Mucosa of gallbladder (tissue), 1 donor: Measurements from ENCODE around the gene RTP4. TPM values are rescaled to one million over a fixed set of nuclear protein-coding genes. Genes with fewer than 3 reads are reported as not detected.

Experiments
- DNase-seq: peaks from one replicate; pipeline ENCODE4 v3.0.0-alpha.2; 2020; ENCODE audit warnings: low spot score
- total RNA-seq: library from RNA; stranded (reverse); gene quantifications from one replicate; pipeline ENCODE4 v1.2.1, GENCODE V29; 2021
- donor health status: DM: no; HTN: no; CAD: no.

RTP4 gene
- total RNA-seq, 1 donor from 2014 or later: 5.4 TPM

DNA sequence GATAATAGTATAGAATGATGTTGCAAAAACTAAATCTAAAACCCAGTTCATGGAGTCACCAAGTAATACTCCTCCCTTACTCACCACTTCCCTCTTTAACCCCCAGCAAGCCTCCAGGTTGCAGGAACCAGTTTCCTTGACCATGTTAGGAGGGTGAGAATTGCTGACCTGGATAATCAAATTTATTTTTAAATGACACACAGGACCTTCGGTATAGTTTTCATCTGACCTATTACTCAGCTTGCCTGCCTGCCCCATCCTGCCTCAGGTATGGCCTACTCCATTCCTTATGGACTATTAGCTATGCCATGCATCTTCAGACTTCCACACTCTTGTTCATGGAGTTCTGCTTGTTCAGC, 883 bp downstream of the RTP4 start:
- no peak for DNase-seq

DNA sequence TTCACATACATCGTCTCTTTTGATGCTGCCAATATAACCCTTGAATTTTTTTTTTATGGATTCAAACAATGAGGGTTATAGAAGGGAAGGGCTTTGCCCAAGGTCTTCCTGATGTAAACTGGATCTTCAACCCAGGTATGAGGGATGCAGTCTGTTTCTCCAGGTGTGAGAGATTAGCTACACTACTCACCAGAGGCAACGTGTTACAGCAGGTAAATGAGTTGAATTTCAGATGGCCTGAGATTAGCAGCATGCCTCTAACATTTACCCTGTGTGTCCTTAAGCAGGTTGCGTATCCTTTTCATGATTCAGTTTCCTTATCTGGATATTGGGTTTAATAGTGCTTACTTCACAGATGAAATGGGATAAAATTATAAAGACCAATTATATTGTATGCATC, 1.9 kb downstream of the RTP4 start:
- DNase-seq: no peak

DNA sequence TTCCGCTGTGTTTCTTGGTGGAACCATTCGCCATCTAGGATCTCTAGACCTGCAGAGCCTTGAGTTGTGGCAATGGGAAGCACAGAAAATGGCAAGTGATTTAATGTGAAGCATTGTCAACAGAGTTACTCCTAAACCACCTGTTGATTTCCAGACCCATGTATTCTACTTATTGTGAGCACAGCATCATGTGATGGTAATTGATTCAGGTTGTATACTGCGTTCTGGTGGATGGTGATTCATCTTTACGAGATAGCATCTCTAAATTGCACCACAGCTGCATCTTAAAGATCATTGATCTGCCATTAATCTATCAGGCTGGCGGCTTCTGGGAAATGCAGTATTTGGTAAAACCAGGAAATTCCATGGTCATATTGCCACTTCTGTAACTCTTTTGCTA, 7.4 kb downstream of the RTP4 start:
- DNase-seq: no peak

- no peak for DNase-seq
Measured at GRCh38 chr3:187377842-187378241, 9.7 kb downstream of the RTP4 start.

GRCh38 chr3:187382609-187383151, 14.5 kb downstream of the RTP4 start:
- no peak for DNase-seq

GRCh38 chr3:187383246-187383645, 15.1 kb downstream of the RTP4 start:
- no peak for DNase-seq

GRCh38 chr3:187385296-187385695, 17.1 kb downstream of the RTP4 start:
- no peak for DNase-seq

DNA sequence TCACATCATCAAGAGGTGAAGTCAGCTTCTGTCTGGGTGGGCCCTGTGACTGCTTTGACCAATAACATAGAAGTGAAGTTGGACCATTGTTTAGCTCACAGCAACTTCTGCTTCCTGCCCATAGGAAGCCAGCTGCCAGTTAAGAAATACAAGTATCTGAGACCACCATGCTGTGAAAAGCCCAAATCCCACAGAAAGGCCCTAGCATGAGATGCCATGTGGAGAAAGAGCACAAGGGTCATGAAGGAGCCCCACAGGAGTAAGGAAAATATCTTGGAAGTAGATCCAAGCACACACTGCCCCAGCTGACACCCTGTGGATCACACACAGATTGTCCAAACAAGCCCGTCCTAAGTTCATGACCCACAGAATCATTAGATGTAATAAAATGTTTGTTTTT, 28.5 kb downstream of the RTP4 start:
- DNase-seq: no peak

- no peak for DNase-seq
Measured at GRCh38 chr3:187398955-187399354, 30.8 kb downstream of the RTP4 start.

- DNase-seq: no peak
Measured at GRCh38 chr3:187400756-187401155, 32.6 kb downstream of the RTP4 start.

GRCh38 chr3:187401856-187402255, 33.7 kb downstream of the RTP4 start:
- DNase-seq: no peak

DNA sequence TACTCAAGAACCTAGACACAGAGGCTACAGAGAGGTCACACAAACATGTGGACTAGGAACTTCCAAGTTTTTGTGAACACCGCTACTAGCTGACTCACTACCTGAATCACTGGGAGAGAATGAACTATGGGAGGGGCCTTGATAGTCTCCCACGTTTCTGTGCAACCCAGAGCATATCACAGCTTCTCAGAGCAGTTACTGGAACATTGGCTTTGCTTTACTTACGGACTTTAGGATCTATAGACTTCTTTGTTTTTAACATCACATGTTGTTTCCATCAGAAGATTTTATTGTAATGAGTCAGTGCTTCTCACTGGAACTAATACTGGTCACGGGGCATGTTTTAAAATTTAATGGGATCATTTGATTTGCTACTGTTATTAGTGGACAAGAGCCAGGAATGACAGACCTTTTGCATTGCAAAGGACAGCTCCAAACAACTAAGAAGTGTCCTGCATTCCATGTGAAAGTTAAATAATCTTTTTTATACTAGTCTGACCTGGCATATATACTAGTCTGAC, 35.6 kb downstream of the RTP4 start:
- peak; percentile 42 for DNase-seq

DNA sequence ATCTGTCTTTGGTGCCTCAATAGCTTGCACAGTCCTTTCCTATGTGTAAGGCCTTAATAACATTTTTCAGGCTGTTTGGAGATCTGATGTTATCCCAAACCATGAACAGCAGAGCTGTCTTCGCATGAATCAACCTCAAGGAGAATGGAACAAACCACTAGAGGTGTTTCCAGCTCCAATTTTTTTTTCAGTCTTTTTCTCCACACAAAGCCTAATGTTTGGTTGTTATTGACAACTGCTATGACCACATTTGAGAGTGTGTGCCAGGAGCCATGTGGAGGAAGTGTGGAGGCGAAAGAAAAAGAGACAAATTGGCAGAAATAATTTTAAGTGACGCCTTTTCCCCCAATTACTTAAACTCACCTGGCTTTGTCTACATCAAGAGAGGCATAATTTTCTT, 38.7 kb downstream of the RTP4 start:
- no peak for DNase-seq

DNA sequence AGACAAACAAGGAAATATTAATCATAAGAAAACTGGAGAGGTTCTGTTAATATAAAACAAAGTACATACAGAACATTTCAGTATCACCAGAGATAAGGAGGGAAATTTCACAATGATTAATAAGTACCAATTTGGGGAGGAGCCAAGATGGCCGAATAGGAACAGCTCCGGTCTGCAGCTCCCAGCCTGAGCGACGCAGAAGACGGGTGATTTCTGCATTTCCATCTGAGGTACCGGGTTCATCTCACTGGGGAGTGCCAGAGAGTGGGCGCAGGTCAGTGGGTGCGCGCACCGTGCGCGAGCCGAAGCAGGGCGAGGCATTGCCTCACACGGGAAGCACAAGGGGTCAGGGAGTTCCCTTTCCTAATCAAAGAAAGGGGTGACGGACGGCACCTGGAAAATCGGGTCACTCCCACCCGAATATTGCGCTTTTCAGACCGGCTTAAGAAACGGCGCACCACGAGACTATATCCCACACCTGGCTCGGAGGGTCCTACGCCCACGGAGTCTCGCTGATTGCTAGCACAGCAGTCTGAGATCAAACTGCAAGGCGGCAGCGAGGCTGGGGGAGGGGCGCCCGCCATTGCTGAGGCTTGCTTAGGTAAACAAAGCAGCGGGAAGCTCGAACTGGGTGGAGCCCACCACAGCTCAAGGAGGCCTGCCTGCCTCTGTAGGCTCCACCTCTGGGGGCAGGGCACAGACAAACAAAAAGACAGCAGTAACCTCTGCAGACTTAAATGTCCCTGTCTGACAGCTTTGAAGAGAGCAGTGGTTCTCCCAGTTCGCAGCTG, 44.0 kb downstream of the RTP4 start:
- peak; percentile 50 for DNase-seq

Other genes starting within 250 kb of the RTP4 start
- 2.7 TPM for gene RPL39L, start 228.9 kb upstream of the RTP4 start, total RNA-seq
- gene RTP1, start 170.9 kb upstream of the RTP4 start, total RNA-seq: not detected
- 17.8 TPM for gene MASP1, start 76.6 kb upstream of the RTP4 start, total RNA-seq